GM12865 (cell line): ENCODE measurements around the gene C1QTNF12.
A peak's percentile ranks its signal among the peaks of the same experiment; 100 is the strongest.

Experiments used
- DNase-seq: peaks from one replicate; pipeline ENCODE4 v3.0.0; 2010; ENCODE audit warnings: low read depth
- H3K4me3 ChIP-seq: 2 replicates; pipeline ENCODE4 v1.5.1; 2011; ENCODE audit warnings: mild to moderate bottlenecking, low read depth, low read length, control low read depth
- TF ChIP-seq, protein P1 (sequence below): IDR thresholded peaks from 2 replicates; pipeline ENCODE4 v1.5.1; 2011; ENCODE audit warnings: low read length, control low read depth, low read depth, inconsistent platforms; ENCODE audit not compliant: insufficient read depth; ENCODE audit errors: missing control alignments

Gene C1QTNF12

DNA sequence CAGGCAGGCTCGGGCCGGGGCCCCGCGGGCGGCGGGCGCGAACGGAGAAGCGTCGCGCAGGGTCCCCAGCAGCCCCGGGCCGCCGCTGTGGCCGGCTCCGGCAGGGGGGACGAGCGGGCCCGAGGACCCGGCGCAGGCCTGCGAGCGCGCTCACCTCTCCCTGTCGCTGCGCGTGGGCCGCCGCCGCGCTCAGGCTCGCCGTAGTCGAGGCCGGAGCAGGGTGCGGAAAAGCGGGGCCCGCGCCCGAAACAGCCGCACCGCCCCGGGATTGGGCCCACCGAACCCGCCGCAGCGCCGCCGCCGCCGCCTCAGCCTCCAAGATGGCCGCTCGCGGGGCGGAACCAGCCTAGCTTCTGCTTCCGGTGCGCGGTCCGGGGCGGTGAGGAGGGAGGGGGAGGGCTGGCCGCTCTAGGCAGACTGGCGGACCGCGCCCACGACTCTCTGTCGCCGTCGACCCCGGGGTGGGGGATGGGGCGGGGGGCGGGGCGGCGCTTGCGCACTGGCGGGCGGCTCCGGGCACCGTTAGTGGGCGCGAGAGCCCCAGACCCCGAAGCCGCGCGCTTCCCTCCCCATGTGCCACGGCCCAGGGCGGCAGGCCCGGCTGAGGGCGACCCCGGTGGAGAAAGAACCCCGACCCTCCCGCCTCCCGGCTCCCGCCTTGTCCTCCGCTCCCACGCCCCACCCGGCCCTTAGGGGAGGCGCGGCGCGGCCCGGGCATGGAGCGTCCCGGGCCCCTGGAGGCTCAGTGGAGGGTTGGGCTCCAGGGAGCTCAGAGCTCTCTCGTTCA, 27.2 kb upstream of the C1QTNF12 start, which contains the start of gene UBE2J2:
Gene UBE2J2, minus strand, starts transcription at position 343 of the 787 bp plus-strand sequence. CDS start 5,862 bp downstream, outside the sequence.
- H3K4me3 ChIP-seq: peak within 1 kb of the TSS; percentile 95
- TF ChIP-seq, protein P1, sequence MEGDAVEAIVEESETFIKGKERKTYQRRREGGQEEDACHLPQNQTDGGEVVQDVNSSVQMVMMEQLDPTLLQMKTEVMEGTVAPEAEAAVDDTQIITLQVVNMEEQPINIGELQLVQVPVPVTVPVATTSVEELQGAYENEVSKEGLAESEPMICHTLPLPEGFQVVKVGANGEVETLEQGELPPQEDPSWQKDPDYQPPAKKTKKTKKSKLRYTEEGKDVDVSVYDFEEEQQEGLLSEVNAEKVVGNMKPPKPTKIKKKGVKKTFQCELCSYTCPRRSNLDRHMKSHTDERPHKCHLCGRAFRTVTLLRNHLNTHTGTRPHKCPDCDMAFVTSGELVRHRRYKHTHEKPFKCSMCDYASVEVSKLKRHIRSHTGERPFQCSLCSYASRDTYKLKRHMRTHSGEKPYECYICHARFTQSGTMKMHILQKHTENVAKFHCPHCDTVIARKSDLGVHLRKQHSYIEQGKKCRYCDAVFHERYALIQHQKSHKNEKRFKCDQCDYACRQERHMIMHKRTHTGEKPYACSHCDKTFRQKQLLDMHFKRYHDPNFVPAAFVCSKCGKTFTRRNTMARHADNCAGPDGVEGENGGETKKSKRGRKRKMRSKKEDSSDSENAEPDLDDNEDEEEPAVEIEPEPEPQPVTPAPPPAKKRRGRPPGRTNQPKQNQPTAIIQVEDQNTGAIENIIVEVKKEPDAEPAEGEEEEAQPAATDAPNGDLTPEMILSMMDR: peak; percentile 5
- DNase-seq: peak; percentile 97

DNA sequence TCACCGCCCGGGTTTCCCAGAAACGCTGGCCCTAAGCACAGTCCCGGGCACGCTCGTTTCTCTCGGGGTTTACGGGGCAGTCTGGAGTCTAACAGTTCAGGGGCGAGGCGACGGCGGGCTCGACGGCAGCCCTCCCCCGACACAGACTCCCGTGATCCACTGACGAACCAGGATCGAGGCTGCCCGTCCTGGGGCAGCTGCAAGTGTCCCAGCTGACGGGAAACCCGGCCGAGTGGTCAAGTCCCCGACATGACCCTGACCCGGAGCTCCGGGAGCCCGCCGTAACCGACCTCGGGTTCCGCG, 26.6 kb upstream of the C1QTNF12 start:
- H3K4me3 ChIP-seq: peak overlapping the region; percentile 95
- TF ChIP-seq, protein P1: no peak
- DNase-seq: no peak

DNA sequence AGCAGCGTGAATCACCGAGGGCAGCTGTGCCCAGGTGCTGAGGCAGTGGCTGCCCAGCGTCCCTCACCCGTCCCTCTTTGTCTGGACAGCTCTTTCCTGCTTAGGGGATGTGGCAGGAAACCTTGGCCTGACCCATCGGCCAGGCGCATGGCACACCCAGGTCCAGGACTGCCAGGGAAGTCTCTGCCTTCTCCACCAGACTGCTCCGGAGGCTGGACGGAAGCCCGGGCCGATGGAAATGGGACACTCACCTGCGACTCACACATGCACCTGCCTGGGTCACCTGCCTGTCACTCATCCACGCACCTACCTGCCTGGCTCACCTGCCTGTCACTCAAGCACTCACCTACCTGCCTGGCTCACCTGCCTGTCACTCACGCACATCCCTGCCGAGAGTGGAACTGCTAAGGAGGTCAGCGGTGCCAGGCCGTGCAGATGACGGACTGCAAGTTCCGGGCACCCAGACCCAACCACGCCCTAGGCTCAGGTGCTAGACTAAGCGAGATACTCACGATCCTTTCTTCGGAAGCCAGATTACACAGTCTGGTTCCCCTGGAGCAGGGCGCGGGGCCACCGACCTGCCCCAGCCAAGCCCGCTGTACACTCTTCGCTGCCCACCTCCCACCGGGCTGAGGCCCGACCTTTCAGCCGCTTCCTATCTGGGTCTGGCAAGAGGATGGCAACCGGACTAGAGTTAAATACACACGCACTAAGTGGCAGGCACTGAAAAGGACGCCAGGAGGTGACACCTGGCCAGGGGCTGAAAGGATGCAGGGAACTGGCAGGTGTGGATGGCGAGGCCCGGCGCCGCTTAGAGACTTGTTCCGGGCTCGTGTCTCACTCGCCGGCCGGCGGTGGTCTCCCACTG, 26.1 kb upstream of the C1QTNF12 start:
- TF ChIP-seq, protein P1: no peak
- H3K4me3 ChIP-seq: peak overlapping the region; percentile 95
- peak; percentile 35 for DNase-seq

DNA sequence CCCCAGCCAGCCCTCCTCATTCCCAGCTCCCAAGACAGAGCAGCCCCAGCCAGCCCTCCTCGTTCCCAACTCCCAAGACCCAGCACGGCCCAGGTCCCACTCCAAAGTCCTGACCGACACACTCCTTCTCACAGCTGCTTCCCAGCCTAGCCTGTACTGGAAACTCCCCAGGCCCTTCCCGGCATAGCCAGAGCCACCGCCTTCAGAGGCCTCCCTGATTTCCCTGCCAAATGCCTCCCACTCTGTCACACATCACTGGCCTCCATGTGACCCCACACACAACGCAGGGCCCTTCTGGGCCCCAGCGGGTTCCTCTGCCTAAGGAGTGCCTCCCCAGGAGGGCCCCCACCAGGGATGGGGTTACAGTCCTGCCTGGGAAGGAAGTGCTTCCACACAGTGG, 24.3 kb upstream of the C1QTNF12 start:
- no peak for DNase-seq
- TF ChIP-seq, protein P1: no peak
- H3K4me3 ChIP-seq: no peak overlapping the region

DNA sequence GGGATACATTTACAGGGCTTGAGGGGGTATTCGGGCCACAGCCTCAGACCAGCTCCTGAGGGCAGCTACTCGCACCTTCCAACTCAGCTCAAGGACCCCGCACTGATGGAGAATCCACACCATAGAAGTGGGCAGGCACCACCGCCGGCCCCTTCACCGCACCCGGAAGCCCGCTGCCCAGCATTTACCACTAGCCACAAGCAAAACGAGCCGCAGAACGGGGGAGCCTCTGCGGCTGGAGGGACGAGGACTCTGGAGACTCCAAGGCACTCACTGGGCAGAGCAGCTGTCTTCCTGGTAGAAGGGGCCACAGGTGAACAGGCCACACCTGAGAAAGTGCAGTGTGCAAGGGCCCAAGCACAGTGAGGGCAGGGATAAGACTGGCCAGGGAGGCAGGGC, 21.8 kb upstream of the C1QTNF12 start:
- DNase-seq: no peak
- no peak overlapping the region for H3K4me3 ChIP-seq
- TF ChIP-seq, protein P1: no peak

DNA sequence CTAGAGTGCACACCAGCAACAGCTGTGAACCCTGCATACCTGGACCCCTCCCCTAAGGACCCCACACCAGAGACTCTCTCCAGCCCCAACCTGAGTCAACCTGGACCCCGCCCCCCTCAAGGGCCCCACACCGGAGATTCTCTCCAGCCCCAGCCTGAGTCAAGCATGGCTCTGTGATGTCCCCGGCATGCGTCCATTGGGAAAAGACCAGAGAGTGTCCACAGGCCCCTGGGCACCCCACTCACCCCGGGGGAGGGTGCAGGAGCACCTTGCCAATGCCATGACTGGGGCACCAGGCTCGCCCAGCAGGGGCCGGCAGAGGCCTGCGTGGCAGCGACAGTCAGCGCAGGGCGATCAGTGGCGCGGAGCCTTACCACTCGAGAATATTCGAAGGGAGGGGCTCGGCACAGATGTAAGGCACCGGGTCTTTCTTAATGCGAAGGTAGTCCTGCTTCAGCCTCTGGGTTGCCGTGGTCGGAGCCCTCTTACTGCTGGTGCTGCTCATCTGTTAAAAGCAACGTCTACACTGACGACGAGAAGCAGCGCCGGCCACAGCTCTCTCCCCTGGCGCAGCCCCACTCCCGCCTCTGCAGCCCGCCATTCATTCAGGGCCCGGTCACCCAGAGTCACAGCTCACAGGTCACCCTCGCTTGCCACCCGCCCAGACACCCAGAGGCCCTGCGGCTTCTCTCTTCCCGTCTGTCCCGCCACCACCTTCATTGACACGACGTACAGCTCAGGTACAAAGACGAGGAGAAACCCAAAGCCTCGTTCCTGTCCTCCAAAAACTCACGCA, 21.2 kb upstream of the C1QTNF12 start:
- no peak for DNase-seq
- H3K4me3 ChIP-seq: no peak overlapping the region
- TF ChIP-seq, protein P1: no peak
